ENCODE results near the gene CAPZA1. TPM values are rescaled to one million over a fixed set of nuclear protein-coding genes. Genes with fewer than 3 reads are reported as not detected.
A peak's percentile ranks its signal among the peaks of the same experiment; 100 is the strongest.

Gene CAPZA1
- total RNA-seq, 2 donors from 2014 or later = 111 to 122 TPM

DNA sequence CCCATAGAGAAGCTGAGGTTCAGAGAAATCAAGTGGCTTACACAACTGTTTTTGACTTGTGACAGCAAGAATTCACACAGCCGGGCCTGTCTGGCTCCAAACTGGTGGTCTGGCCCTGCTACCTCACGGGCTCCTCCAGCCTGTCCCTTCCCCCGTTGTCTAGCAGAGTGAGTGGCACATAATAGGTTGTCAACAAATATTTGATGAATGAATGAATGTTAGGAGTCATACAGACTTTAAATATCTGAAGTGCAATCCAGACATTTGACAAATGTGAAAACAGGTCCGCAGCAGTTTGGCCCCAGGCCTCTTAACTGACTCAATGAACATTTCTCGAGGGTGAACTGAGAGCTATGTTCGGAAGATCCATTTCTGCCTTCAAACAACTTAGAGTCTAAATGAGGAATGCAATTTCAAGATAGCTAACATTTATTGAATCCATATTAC, 88.4 kb downstream of the CAPZA1 start:
- peaks cover 14% of the 10 kb centered on the region for H3K36me3 ChIP-seq (ENCODE audit: control insufficient read depth, insufficient read depth, low read length)
- H3K27ac ChIP-seq (ENCODE audit: low read depth, low read length) = no peak overlapping the region
- Mint-ChIP-seq H3K27ac (no peak overlapping the region), H3K27me3 (ENCODE audit: insufficient read depth) (peaks cover 65% of the 10 kb centered on the region), H3K4me1 (peaks cover 46% of the 10 kb centered on the region), H3K9me3 (no peaks in the 10 kb centered on the region), H3K4me3 (peak overlapping the region; percentile 78), H3K36me3 (ENCODE audit: low read depth) (peaks cover 8% of the 10 kb centered on the region)
- no peak overlapping the region for H3K9ac ChIP-seq (ENCODE audit: extremely low read depth, low read length, poor library complexity, severe bottlenecking)
- peaks cover 5% of the 10 kb centered on the region for H3K27me3 ChIP-seq (ENCODE audit: control insufficient read depth, insufficient read depth, low read length, poor library complexity, severe bottlenecking)
- no peak for DNase-seq
- H3K9me3 ChIP-seq (ENCODE audit: control insufficient read depth, low read length) = no peaks in the 10 kb centered on the region
- peak overlapping the region; percentile 84 for H3K4me3 ChIP-seq (ENCODE audit: low read length)
- no peak for TF ChIP-seq CTCF (conservative IDR thresholded peaks at IDR 0.05)
- WGBS, 2 experiments (ENCODE audit: insufficient coverage in 1 of 2, insufficient read length in 1 of 2) = 93 to 98% methylated on average over 6 of the region's 6 CpGs
- H3K4me1 ChIP-seq (ENCODE audit: control insufficient read depth, insufficient read depth, low read length) = peaks cover 15% of the 10 kb centered on the region

DNA sequence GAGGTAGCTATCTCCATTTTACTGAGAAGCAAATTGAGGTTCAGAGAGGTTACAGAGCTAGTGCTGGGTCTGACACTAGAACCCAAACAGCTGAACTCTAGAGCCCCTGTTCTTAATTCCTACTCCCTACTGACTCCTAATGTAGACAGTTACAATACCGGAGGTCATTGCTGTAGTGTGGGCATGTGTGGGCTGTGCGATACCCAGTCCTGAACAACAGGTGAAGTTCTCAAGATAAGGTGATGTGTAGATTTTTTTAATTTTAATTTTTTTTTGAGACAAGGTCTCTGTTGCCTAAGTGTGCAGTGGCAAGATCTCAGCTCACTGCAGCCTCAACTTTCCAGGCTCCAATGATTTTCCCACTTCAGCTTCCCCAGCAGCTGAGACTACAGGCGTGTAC, 88.9 kb downstream of the CAPZA1 start:
- H3K9me3 ChIP-seq (ENCODE audit: control insufficient read depth, low read length) = no peaks in the 10 kb centered on the region
- H3K9ac ChIP-seq (ENCODE audit: extremely low read depth, low read length, poor library complexity, severe bottlenecking) = no peak overlapping the region
- Mint-ChIP-seq H3K36me3 (ENCODE audit: low read depth) (peaks cover 5% of the 10 kb centered on the region), H3K4me3 (no peak overlapping the region), H3K27ac (no peak overlapping the region), H3K27me3 (ENCODE audit: insufficient read depth) (peaks cover 66% of the 10 kb centered on the region), H3K4me1 (peaks cover 50% of the 10 kb centered on the region), H3K9me3 (no peaks in the 10 kb centered on the region)
- H3K27ac ChIP-seq (ENCODE audit: low read depth, low read length) = no peak overlapping the region
- H3K27me3 ChIP-seq (ENCODE audit: control insufficient read depth, insufficient read depth, low read length, poor library complexity, severe bottlenecking) = peaks cover 6% of the 10 kb centered on the region
- peaks cover 9% of the 10 kb centered on the region for H3K36me3 ChIP-seq (ENCODE audit: control insufficient read depth, insufficient read depth, low read length)
- DNase-seq = peak; percentile 34
- no peak overlapping the region for H3K4me3 ChIP-seq (ENCODE audit: low read length)
- no peak for TF ChIP-seq CTCF (conservative IDR thresholded peaks at IDR 0.05)
- H3K4me1 ChIP-seq (ENCODE audit: control insufficient read depth, insufficient read depth, low read length) = peaks cover 15% of the 10 kb centered on the region
- WGBS, 2 experiments (ENCODE audit: insufficient coverage in 1 of 2, insufficient read length in 1 of 2) = 98% methylated on average over 3 of the region's 3 CpGs; no CpG with 5 or more reads in 1 of the 2 experiments

DNA sequence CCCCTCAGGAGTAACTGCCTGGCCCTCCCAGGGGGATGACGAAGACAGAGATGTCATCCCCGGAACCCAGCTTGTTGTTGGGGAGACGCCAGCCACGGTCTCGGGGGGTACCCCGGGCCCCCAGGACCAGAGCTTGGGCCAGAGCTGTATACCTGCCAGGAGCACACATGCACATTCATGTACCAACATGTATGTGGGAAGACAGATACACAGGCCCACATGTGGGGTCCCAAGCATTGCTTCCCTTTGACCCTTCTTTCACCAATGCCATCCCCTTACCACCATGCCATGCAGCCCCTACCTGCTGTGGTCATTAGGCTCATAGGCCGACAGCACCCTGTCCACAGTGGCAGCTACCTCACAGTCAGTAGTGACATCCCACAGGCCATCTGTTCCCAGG, 90.5 kb downstream of the CAPZA1 start:
- Histone ChIP-seq H3K9me3 (ENCODE audit: control insufficient read depth, low read length) (no peaks in the 10 kb centered on the region), H3K4me1 (ENCODE audit: control insufficient read depth, insufficient read depth, low read length) (peaks cover 4% of the 10 kb centered on the region), H3K27me3 (ENCODE audit: control insufficient read depth, insufficient read depth, low read length, poor library complexity, severe bottlenecking) (peaks cover 21% of the 10 kb centered on the region), H3K27ac (ENCODE audit: low read depth, low read length) (no peak overlapping the region), H3K9ac (ENCODE audit: extremely low read depth, low read length, poor library complexity, severe bottlenecking) (no peak overlapping the region), H3K36me3 (ENCODE audit: control insufficient read depth, insufficient read depth, low read length) (no peaks in the 10 kb centered on the region), H3K4me3 (ENCODE audit: low read length) (no peak overlapping the region)
- Mint-ChIP-seq H3K4me3 (no peak overlapping the region), H3K36me3 (ENCODE audit: low read depth) (no peaks in the 10 kb centered on the region), H3K27ac (no peak overlapping the region), H3K27me3 (ENCODE audit: insufficient read depth) (peaks cover 69% of the 10 kb centered on the region), H3K9me3 (no peaks in the 10 kb centered on the region), H3K4me1 (peaks cover 43% of the 10 kb centered on the region)
- DNase-seq = no peak
- 91 to 94% methylated on average over 6 to 7 of the region's 7 CpGs for WGBS, 2 experiments (ENCODE audit: insufficient coverage in 1 of 2, insufficient read length in 1 of 2)
- TF ChIP-seq CTCF (conservative IDR thresholded peaks at IDR 0.05) = no peak

Measured in endodermal cell (in vitro differentiated cells).